Karpas-422 (cell line): ENCODE data around the gene CHST13. TPM values are rescaled to one million over a fixed set of nuclear protein-coding genes. Genes with fewer than 3 reads are reported as not detected.
"Not testable (repeated sequence)": the region's sequence is repeated elsewhere in the genome, so short reads cannot be mapped to it uniquely, and the experiment has no call there.

Experiments used
- DNase-seq: peaks from one replicate; pipeline ENCODE4 v3.0.0-alpha.2; 2015
- H2AFZ ChIP-seq: fragments of 200-600 bp; sonication (generic); 2 replicates; pipeline ENCODE4 v1.6.1; 2014; ENCODE audit warnings: antibody characterized with exemption, low read length, mixed read lengths
- H3K27ac ChIP-seq: fragments of 200-600 bp; sonication (generic); 2 replicates; pipeline ENCODE4 v1.5.1; 2014; ENCODE audit warnings: mild to moderate bottlenecking, low read length, moderate library complexity
- H3K27me3 ChIP-seq: fragments of 200-600 bp; sonication (generic); 2 replicates; pipeline ENCODE4 v1.6.1; 2014; ENCODE audit warnings: low read length, mixed read lengths
- H3K36me3 ChIP-seq: fragments of 200-600 bp; sonication (generic); 2 replicates; pipeline ENCODE4 v1.6.1; 2014; ENCODE audit warnings: low read length, mixed read lengths; ENCODE audit not compliant: insufficient read depth
- H3K4me1 ChIP-seq: fragments of 200-600 bp; sonication (generic); 2 replicates; pipeline ENCODE4 v1.6.1; 2014; ENCODE audit warnings: mild to moderate bottlenecking, low read length, mixed read lengths
- H3K4me2 ChIP-seq: fragments of 200-600 bp; sonication (generic); 2 replicates; pipeline ENCODE4 v1.6.1; 2014; ENCODE audit warnings: low read length, low read depth, mild to moderate bottlenecking; ENCODE audit not compliant: poor library complexity, severe bottlenecking
- H3K4me3 ChIP-seq: fragments of 200-600 bp; sonication (generic); 2 replicates; pipeline ENCODE4 v1.5.1; 2014; ENCODE audit warnings: mild to moderate bottlenecking, antibody characterized with exemption, low read length, mixed read lengths
- H3K79me2 ChIP-seq: fragments of 200-600 bp; sonication (generic); 2 replicates; pipeline ENCODE4 v1.6.1; 2014; ENCODE audit warnings: mild to moderate bottlenecking, low read length, mixed read lengths
- H3K9ac ChIP-seq: fragments of 200-600 bp; sonication (generic); 2 replicates; pipeline ENCODE4 v1.6.0; 2014; ENCODE audit warnings: low read length
- H3K9me2 ChIP-seq: fragments of 200-600 bp; sonication (generic), shearing (Covaris generic); replicated peaks from 2 replicates; pipeline ENCODE4 v1.6.0; 2014; ENCODE audit warnings: mild to moderate bottlenecking, low read length, moderate library complexity; ENCODE audit not compliant: insufficient read depth
- H3K9me3 ChIP-seq: fragments of 300-700, 200-600 bp; sonication (generic); 2 replicates; pipeline ENCODE4 v1.6.1; 2014; ENCODE audit warnings: low read length, mixed read lengths
- H4K20me1 ChIP-seq: fragments of 200-600 bp; sonication (generic); 2 replicates; pipeline ENCODE4 v1.6.1; 2014; ENCODE audit warnings: mild to moderate bottlenecking, antibody characterized with exemption, low read length, low read depth; ENCODE audit not compliant: insufficient read depth
- small RNA-seq: library from RNA; depleted of rRNA; stranded (forward); fragments of <200 nt; gene quantifications from one replicate; pipeline ENCODE3, GENCODE V24; 2014
- total RNA-seq: library from RNA; depleted of rRNA; stranded (reverse); fragments of >200 nt; shearing (Covaris generic); gene quantifications from 2 replicates; pipeline ENCODE4 v1.2.3, GENCODE V29; 2014; ENCODE audit warnings: low replicate concordance; rRNA removed

CHST13 gene
- total RNA-seq, 1 experiment from 2014 or later = not detected

DNA sequence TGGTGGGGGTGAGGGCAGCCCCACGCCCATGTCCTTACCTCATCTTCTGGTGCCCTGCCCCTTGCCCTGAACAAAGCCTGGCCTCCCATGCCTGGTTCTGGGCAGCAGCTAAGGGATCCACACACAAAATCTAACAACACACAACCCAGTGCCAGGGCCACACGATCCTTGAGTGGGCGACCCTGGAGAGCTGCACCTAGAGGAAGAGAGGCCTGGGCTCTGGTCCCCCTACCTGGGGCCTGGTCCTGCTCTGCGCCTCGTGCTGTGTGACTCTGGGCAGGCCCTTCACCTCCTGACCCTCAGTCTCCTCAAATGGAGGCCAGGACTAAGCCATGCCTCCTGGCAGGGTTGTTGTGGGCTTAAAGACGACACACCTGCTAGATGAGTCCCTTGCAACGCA is 54.7 kb downstream of the CHST13 start:
- Histone ChIP-seq H3K27ac (no peak overlapping the region), H3K9me3 (no peaks in the 10 kb centered on the region), H3K4me2 (no peak overlapping the region), H3K9ac (no peak overlapping the region), H4K20me1 (no peaks in the 10 kb centered on the region), H3K4me1 (no peaks in the 10 kb centered on the region), H2AFZ (no peak overlapping the region), H3K9me2 (no peaks in the 10 kb centered on the region), H3K4me3 (no peak overlapping the region), H3K27me3 (no peaks in the 10 kb centered on the region), H3K79me2 (no peaks in the 10 kb centered on the region), H3K36me3 (no peaks in the 10 kb centered on the region)
- DNase-seq = no peak

DNA sequence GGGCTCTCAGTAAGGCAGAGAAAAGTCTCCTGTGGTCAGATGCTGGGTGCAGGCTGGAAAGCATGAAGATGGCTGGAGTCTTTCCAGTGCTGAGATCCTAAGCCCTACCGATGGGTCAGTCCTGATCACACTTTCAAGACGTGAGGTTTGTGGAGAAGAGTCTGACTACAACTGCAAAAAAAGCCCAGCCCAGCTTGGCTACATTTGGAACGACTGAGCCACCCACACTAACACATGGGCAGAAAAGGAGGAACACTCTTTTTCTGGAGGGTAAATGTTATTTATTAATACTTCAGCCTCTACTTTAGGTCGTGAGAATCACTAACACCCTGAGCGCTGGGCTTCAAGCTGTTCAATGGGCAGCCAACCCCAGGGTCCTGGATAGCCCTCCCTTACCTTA is 56.8 kb downstream of the CHST13 start:
- Histone ChIP-seq H3K9me3 (no peaks in the 10 kb centered on the region), H3K9me2 (no peaks in the 10 kb centered on the region), H3K4me3 (no peak overlapping the region), H2AFZ (no peak overlapping the region), H3K36me3 (no peaks in the 10 kb centered on the region), H3K79me2 (no peaks in the 10 kb centered on the region), H3K27ac (no peak overlapping the region), H4K20me1 (no peaks in the 10 kb centered on the region), H3K9ac (no peak overlapping the region), H3K27me3 (no peaks in the 10 kb centered on the region), H3K4me1 (no peaks in the 10 kb centered on the region), H3K4me2 (no peak overlapping the region)
- no peak for DNase-seq

DNA sequence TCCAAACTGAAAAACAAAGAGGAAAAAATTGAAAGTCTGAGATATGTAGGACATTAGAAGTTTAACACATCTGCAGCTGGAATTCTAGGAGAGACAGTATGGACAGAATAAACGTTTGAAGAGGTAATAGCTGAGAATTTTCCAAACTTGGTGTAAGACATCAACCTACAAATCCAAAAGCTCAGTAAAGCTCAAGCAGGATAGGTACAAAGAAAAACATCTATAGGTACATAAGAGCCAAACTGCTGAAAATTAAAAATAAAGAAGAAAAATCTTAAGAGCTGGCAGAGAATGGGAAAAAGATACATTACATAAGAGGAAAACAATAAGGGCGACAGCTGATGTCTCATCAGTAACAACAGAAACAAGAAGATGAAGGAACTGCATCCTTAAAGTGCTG is 57.6 kb downstream of the CHST13 start:
- H2AFZ ChIP-seq = no peak overlapping the region
- DNase-seq = no peak
- H3K27ac ChIP-seq = no peak overlapping the region

DNA sequence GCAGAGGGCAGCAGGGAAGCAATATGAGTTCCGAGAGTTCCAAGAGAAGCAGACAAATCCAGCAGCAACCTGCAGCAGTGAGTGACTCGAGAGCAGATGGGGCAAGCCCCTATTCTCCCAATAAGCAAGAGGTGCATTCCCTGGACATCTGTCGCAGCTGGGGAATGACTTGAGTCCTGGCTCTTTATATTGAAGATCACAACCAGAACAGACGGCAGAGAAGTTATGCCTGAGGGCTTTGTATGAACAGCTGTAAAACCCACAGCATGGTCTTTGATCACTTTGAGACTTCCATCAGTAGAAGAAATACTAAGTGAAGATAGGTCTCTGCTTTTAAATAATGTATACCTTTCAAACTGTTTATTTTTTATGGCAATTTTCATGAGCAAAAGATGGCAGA is 58.4 kb downstream of the CHST13 start:
- Histone ChIP-seq H4K20me1 (no peaks in the 10 kb centered on the region), H3K9ac (no peak overlapping the region), H3K9me3 (no peaks in the 10 kb centered on the region)

More for the DNA sequence above, 57.6 kb downstream of the CHST13 start:
- Histone ChIP-seq H3K9ac (no peak overlapping the region), H3K4me3 (no peak overlapping the region), H3K9me2 (no peaks in the 10 kb centered on the region), H4K20me1 (no peaks in the 10 kb centered on the region), H3K79me2 (no peaks in the 10 kb centered on the region), H3K4me2 (no peak overlapping the region), H3K9me3 (no peaks in the 10 kb centered on the region), H3K36me3 (no peaks in the 10 kb centered on the region), H3K27me3 (no peaks in the 10 kb centered on the region), H3K4me1 (no peaks in the 10 kb centered on the region)

DNA sequence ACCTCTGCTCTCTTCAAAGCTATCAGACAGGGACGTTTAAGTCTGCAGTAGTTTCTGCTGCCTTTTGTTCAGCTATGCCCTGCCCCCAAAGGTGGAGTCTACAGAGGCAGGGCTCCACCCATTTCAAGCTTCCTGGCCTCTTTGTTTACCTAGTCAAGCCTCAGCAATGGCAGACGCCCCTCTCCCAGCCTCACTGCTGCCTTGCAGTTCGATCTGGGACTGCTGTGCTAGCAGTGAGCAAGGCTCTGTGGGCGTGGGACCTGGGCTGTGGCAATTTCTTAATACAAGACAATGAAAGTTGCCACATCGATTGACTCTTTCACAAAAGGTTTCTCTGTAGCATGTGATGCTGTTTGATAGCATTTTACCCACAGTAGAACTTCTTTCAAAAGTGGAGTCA is 67.6 kb downstream of the CHST13 start:
- not testable (repeated sequence) for H3K9me2 ChIP-seq, H3K79me2 ChIP-seq, DNase-seq, H3K4me2 ChIP-seq, H3K27me3 ChIP-seq, H3K9ac ChIP-seq, H3K4me3 ChIP-seq, H4K20me1 ChIP-seq, H3K4me1 ChIP-seq, H3K27ac ChIP-seq, H3K9me3 ChIP-seq, H3K36me3 ChIP-seq, H2AFZ ChIP-seq

More for the DNA sequence above, 58.4 kb downstream of the CHST13 start:
- no peaks in the 10 kb centered on the region for H3K27me3 ChIP-seq
- no peaks in the 10 kb centered on the region for H3K36me3 ChIP-seq
- no peak overlapping the region for H3K4me3 ChIP-seq
- no peak overlapping the region for H2AFZ ChIP-seq
- H3K4me1 ChIP-seq = no peaks in the 10 kb centered on the region
- no peaks in the 10 kb centered on the region for H3K79me2 ChIP-seq
- no peak overlapping the region for H3K4me2 ChIP-seq
- no peaks in the 10 kb centered on the region for H3K9me2 ChIP-seq
- DNase-seq = no peak
- H3K27ac ChIP-seq = no peak overlapping the region

Small RNA genes within 50 kb of the gene (small RNA-seq; reads per million reads assigned to genes)
- gene RNA5SP138 = not detected

Other genes starting within 250 kb of the CHST13 start
- not detected in 2 replicates for gene KLF15, start 166.7 kb upstream of the CHST13 start, total RNA-seq
- gene CFAP100, start 129.2 kb upstream of the CHST13 start, total RNA-seq = not detected in 2 replicates
- gene ZXDC, start 48.3 kb upstream of the CHST13 start, total RNA-seq = 18.9 and 25.6 TPM in 2 replicates
- not detected in 2 replicates for gene UROC1, start 6.4 kb upstream of the CHST13 start, total RNA-seq
- gene C3orf22, start 34.8 kb downstream of the CHST13 start, total RNA-seq = not detected in 2 replicates
- gene TXNRD3, start 131.0 kb downstream of the CHST13 start, total RNA-seq = not detected in 2 replicates
- gene CHCHD6, start 180.1 kb downstream of the CHST13 start, total RNA-seq = 7.5 and 12.8 TPM in 2 replicates